Activated B cell treated with CpG ODN at 0.5 μM for 24 hours (primary cell): Measurements from ENCODE around the gene RAB4B. TPM values are rescaled to one million over a fixed set of nuclear protein-coding genes. Genes with fewer than 3 reads are reported as not detected.

ENCODE experiments used
- ATAC-seq: fragments of 200-7000 bp; cut with Tn5 transposase; one replicate; pipeline ENCODE4 v1.10.0; 2021; ENCODE audit warnings: low read depth, mild to moderate bottlenecking, moderate library complexity
- CTCF ChIA-PET: fragments of 350-600 bp; sonication (Branson Sonifier 250); formaldehyde crosslinking; loops from one replicate; lab custom pipeline; 2021; ENCODE audit warnings: antibody characterized with exemption; lab: Charles Lee
- POLR2A ChIA-PET: fragments of 350-600 bp; sonication (Branson Sonifier 250); formaldehyde crosslinking; loops from one replicate; lab custom pipeline; 2021; ENCODE audit warnings: antibody characterized with exemption; lab: Charles Lee
- DNase-seq: peaks from one replicate; pipeline ENCODE4 v3.0.0; 2022
- H3K27ac Mint-ChIP-seq: one replicate; pipeline ENCODE4 v1.8.0; 2020; ENCODE audit warnings: mixed read lengths
- H3K27me3 Mint-ChIP-seq: one replicate; pipeline ENCODE4 v1.8.0; 2021; ENCODE audit warnings: mixed read lengths
- H3K36me3 Mint-ChIP-seq: one replicate; pipeline ENCODE4 v1.8.0; 2021; ENCODE audit warnings: low read depth, mixed read lengths
- H3K4me1 Mint-ChIP-seq: one replicate; pipeline ENCODE4 v1.8.0; 2021; ENCODE audit warnings: mixed read lengths
- H3K4me3 Mint-ChIP-seq: one replicate; pipeline ENCODE4 v1.8.0; 2020; ENCODE audit warnings: mild to moderate bottlenecking, mixed read lengths
- H3K9me3 Mint-ChIP-seq: one replicate; pipeline ENCODE4 v1.8.0; 2020; ENCODE audit warnings: mixed read lengths
- intact Hi-C: fragments of 100-400 bp; cut with micrococcal nuclease; formaldehyde crosslinking; loops from one replicate; pipeline ENCODE4 v1.15.1; 2024
- total RNA-seq: library from RNA; stranded (reverse); gene quantifications from 2 replicates; pipeline ENCODE4 v1.2.3, GENCODE V29; 2022
- TF ChIP-seq, protein P1 (sequence below): fragments of 200-600 bp; IDR thresholded peaks from one replicate; pipeline ENCODE4 v1.8.0; 2022; ENCODE audit warnings: antibody characterized with exemption, mild to moderate bottlenecking

The RAB4B gene
- total RNA-seq, 1 donor from 2014 or later, result 98.1 TPM

DNA sequence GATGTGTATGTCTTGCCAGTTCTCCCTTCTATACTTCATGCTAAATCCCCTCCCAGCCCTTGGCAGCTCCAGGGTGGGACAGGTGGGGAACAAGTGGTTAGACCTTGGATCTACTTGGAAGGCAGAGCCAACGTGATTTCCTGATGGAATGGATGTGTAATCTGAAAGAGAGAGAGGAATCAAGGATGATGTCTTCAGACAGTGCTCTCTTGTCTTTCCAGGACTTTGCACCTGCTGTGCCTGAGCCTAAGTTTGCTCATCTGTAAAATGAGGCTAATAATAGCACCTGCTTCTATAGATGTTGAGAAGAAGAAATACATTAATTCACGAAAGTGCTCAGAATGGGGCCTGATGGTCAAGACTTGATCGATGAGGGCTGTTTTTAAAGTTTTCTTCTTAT, 13.9 kb downstream of the RAB4B start:
- TF ChIP-seq, protein P1, sequence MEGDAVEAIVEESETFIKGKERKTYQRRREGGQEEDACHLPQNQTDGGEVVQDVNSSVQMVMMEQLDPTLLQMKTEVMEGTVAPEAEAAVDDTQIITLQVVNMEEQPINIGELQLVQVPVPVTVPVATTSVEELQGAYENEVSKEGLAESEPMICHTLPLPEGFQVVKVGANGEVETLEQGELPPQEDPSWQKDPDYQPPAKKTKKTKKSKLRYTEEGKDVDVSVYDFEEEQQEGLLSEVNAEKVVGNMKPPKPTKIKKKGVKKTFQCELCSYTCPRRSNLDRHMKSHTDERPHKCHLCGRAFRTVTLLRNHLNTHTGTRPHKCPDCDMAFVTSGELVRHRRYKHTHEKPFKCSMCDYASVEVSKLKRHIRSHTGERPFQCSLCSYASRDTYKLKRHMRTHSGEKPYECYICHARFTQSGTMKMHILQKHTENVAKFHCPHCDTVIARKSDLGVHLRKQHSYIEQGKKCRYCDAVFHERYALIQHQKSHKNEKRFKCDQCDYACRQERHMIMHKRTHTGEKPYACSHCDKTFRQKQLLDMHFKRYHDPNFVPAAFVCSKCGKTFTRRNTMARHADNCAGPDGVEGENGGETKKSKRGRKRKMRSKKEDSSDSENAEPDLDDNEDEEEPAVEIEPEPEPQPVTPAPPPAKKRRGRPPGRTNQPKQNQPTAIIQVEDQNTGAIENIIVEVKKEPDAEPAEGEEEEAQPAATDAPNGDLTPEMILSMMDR, result no peak
- Mint-ChIP-seq H3K9me3 (no peaks in the 10 kb centered on the region), H3K4me1 (peaks cover 29% of the 10 kb centered on the region), H3K27ac (peak overlapping the region; percentile 76), H3K36me3 (peaks cover 63% of the 10 kb centered on the region), H3K27me3 (no peaks in the 10 kb centered on the region), H3K4me3 (no peak overlapping the region)
- intact Hi-C loops, result no loop called here
- ATAC-seq (no peak), DNase-seq (no peak)
- ChIA-PET POLR2A (interaction anchor here (2.8 kb wide), 1 partner anchor 14 kb away, joined by 27 read pairs; the partner anchor contains the start of gene RAB4B), CTCF (no interaction called here)

DNA sequence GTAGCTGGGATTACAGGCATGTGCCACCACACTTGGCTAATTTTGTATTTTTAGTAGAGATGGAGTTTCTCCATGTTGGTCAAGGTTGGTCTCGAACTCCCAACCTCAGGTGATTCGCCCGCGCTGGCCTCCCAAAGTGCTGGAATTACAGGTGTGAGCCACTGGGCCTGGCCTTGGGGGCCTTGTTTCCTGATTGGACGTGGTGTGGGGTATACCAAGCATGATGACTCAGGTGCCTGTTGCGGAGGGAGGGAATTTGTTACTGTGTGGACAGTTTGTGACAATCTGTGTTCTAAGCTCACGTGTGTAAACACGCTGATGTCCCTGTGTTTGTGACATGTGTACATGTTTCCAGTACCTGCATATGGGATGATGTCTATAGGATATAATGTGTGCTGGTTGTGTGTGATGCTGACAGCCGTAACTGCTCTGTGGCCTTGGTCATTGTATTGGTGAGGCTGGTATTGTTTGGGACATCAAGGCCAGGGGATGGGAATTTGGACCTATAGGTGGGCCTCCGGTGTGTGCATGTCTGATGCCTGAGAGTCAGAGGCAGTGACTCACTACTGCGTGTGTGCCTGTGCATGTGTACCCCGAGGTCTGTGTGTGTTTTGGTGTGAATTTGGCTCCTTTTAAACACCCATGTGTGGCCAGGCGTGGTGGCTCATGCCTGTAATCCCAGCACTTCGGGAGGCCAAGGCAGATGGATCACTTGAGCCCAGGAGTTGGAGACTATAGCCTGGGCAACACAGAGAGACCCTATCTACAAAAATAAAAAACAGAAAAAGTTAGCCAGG, 19.3 kb downstream of the RAB4B start:
- ChIA-PET CTCF (interaction anchor here (1.0 to 3.0 kb wide), 3 partner anchors 9 to 75 kb away, joined by 3 to 18 read pairs (median 6); partner anchors contain the start of gene RAB4B), POLR2A (interaction anchor here (0.6 to 9.6 kb wide), 8 partner anchors 11 to 134 kb away, joined by 3 to 287 read pairs (median 10); partner anchors contain the start of genes ACTMAP, COQ8B, ITPKC and MIA)
- DNase-seq (no peak), ATAC-seq (no peak)
- intact Hi-C loops, result loop anchor here (5.0 kb wide), 2 partner anchors 190 to 355 kb away; partner anchors contain the start of gene SERTAD3
- peaks cover 58% of the 10 kb centered on the region for H3K36me3 Mint-ChIP-seq
- peak overlapping the region; percentile 99 for H3K27ac Mint-ChIP-seq
- H3K4me1 Mint-ChIP-seq, result peaks cover 57% of the 10 kb centered on the region
- H3K9me3 Mint-ChIP-seq, result no peaks in the 10 kb centered on the region
- TF ChIP-seq, protein P1, result no peak
- H3K27me3 Mint-ChIP-seq, result no peaks in the 10 kb centered on the region
- peak overlapping the region; percentile 58 for H3K4me3 Mint-ChIP-seq

DNA sequence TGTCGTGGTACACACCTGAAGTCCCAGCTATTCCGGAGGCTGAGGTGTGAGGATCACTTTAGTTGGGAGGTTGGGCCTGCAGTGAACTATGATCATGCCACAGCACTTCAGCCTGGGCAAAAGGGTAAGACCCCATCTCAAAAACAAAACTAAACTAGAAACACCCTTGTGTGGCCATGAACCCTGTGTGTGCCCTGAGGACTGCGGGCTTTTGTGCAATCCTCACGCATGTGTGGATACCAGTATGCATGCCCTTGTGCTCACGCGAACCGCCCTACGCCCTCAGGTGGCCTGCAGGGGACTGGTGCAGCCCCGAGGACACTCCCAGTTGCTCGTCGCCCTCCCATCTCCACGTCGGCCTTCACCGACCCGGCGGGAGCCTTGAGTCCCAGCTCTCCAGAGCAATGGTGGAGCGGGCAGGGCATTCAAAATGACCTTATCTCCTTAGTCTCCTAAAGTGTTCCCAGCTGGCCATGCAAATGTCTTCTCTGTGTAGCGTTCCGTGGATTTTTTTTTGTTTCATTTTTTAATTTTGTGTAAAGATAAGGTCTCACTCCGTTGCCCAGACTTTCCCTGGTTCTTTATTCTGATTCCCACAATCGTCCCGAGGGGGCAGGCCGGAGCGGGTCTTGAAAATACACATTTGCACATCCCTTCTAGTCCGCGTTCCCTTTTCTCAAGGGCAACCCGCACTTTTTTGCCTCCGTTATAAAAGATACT, 20.1 kb downstream of the RAB4B start:
- ATAC-seq (peak; percentile 38), DNase-seq (peak; percentile 57)
- H3K9me3 Mint-ChIP-seq, result no peaks in the 10 kb centered on the region
- TF ChIP-seq, protein P1, result no peak
- POLR2A ChIA-PET, result interaction anchor here (0.6 to 9.6 kb wide), 22 partner anchors 10 to 1393 kb away, joined by 3 to 287 read pairs (median 8); partner anchors contain the start of genes ACTMAP, AKT2, COQ8B and ITPKC
- H3K36me3 Mint-ChIP-seq, result peaks cover 59% of the 10 kb centered on the region
- intact Hi-C loops, result loop anchor here (1.0 to 5.0 kb wide), 8 partner anchors 9 to 465 kb away; partner anchors contain the start of genes COQ8B, NUMBL, SERTAD3 and SNRPA
- H3K4me3 Mint-ChIP-seq, result peak overlapping the region; percentile 95
- peak overlapping the region; percentile 99 for H3K27ac Mint-ChIP-seq
- H3K27me3 Mint-ChIP-seq, result no peaks in the 10 kb centered on the region
- CTCF ChIA-PET, result interaction anchor here (0.6 to 3.0 kb wide), 6 partner anchors 8 to 135 kb away, joined by 3 to 18 read pairs (median 4); partner anchors contain the start of genes ACTMAP and RAB4B
- H3K4me1 Mint-ChIP-seq, result peaks cover 59% of the 10 kb centered on the region

DNA sequence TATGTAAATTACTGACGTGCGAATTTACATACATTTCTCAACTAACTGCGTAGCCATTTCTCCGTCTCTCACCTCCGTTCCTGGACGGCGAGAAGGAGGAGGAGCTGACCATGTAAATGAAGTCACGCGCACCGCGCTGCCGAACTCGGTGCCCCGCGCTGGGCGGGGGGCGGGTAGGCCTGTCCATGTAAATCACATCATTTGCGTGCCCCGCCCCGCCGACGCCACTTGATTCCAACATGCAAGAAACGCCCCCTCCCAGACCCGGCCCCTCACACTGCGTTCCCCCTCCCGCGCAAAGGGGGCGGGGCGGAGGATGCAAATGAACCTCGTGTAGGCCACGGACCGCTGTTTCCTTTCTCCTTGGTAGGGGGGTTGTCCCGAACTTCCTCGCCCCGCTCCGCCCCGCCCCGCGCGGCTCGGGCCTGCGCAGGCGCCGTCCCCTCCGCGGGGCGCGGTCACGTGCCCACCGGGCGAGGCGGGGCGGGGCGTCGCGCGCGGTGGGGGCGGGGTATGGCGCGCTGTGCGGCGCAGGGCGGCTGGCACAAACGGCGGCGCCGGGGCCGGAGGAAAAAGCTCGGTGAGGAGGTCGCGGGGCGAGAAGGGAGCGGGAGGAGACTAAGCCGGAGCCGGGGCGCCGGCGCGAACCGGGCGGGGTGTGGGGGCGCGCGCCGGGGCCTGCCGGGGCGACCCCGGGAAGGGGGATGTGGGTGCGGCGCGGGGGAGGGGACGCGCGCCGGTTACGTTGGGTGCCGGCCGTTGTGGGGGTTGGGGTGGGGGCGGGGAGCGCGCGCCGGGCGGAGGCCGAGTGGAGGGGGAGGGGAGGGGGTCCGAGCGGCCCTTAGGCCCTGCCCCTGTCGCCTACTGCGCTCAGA, 20.9 kb downstream of the RAB4B start, which contains the start of gene EGLN2:
TSS of gene EGLN2 (plus strand) at position 509 of the 875 bp plus-strand sequence. CDS start 1,382 bp downstream, outside the sequence.
- H3K27ac Mint-ChIP-seq, result peak within 1 kb of the TSS; percentile 99
- TF ChIP-seq, protein P1, result no peak
- ChIA-PET CTCF (interaction anchor here (0.6 to 3.0 kb wide), 6 partner anchors 8 to 136 kb away, joined by 3 to 18 read pairs (median 4); partner anchors contain the start of genes ACTMAP and RAB4B), POLR2A (interaction anchor here (0.6 to 9.6 kb wide), 24 partner anchors 9 to 1394 kb away, joined by 3 to 287 read pairs (median 7); partner anchors contain the start of genes ACTMAP, AKT2, COQ8B and ITPKC)
- no peaks in the 10 kb centered on the region for H3K27me3 Mint-ChIP-seq
- H3K9me3 Mint-ChIP-seq, result no peaks in the 10 kb centered on the region
- peaks cover 63% of the 10 kb centered on the region for H3K36me3 Mint-ChIP-seq
- peak; percentile 80 for ATAC-seq
- peak within 1 kb of the TSS; percentile 95 for H3K4me3 Mint-ChIP-seq
- H3K4me1 Mint-ChIP-seq, result peaks cover 67% of the 10 kb centered on the region
- intact Hi-C loops, result loop anchor here (1.0 to 5.0 kb wide), 8 partner anchors 8 to 464 kb away; partner anchors contain the start of genes COQ8B, NUMBL, SERTAD3 and SNRPA
- peak; percentile 100 for DNase-seq
